ENCODE data around the gene MFSD11. TPM values are rescaled to one million over a fixed set of nuclear protein-coding genes. Genes with fewer than 3 reads are reported as not detected.

Gene MFSD11
- total RNA-seq, 1 donor from 2014 or later: 31.1 TPM

DNA sequence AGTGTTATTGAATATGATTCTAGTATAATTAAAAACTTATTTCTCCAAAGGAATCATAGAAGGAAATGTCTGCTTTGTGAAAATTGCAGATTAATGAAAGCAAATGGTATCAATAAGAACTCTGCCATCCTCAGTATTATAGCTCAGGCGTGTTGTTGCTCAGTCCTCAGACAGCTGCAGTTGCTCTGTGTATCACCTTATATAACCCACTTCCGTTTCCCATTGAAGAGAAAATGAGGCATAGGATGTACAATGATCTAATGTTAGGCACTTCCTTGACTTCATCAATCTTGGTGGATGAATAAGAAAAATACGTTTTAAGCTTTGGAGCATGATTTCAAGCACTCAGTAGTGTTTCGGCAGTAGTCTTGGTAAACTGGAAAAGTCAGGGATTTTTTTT is 14.1 kb downstream of the MFSD11 start:
- H3K36me3 Mint-ChIP-seq (ENCODE audit: low read depth): peaks cover 11% of the 10 kb centered on the region
- H3K27me3 Mint-ChIP-seq (ENCODE audit: low read depth): no peaks in the 10 kb centered on the region
- DNase-seq (ENCODE audit: low spot score): no peak
- no peaks in the 10 kb centered on the region for H3K4me1 Mint-ChIP-seq (ENCODE audit: low read depth)
- TF ChIP-seq, protein P1, sequence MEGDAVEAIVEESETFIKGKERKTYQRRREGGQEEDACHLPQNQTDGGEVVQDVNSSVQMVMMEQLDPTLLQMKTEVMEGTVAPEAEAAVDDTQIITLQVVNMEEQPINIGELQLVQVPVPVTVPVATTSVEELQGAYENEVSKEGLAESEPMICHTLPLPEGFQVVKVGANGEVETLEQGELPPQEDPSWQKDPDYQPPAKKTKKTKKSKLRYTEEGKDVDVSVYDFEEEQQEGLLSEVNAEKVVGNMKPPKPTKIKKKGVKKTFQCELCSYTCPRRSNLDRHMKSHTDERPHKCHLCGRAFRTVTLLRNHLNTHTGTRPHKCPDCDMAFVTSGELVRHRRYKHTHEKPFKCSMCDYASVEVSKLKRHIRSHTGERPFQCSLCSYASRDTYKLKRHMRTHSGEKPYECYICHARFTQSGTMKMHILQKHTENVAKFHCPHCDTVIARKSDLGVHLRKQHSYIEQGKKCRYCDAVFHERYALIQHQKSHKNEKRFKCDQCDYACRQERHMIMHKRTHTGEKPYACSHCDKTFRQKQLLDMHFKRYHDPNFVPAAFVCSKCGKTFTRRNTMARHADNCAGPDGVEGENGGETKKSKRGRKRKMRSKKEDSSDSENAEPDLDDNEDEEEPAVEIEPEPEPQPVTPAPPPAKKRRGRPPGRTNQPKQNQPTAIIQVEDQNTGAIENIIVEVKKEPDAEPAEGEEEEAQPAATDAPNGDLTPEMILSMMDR (IDR thresholded peaks at IDR 0.05): no peak
- H3K9me3 Mint-ChIP-seq (ENCODE audit: low read depth): no peaks in the 10 kb centered on the region
- H3K4me3 Mint-ChIP-seq (ENCODE audit: unreplicated experiment): no peak overlapping the region
- H3K27ac Mint-ChIP-seq (ENCODE audit: unreplicated experiment): no peak overlapping the region

DNA sequence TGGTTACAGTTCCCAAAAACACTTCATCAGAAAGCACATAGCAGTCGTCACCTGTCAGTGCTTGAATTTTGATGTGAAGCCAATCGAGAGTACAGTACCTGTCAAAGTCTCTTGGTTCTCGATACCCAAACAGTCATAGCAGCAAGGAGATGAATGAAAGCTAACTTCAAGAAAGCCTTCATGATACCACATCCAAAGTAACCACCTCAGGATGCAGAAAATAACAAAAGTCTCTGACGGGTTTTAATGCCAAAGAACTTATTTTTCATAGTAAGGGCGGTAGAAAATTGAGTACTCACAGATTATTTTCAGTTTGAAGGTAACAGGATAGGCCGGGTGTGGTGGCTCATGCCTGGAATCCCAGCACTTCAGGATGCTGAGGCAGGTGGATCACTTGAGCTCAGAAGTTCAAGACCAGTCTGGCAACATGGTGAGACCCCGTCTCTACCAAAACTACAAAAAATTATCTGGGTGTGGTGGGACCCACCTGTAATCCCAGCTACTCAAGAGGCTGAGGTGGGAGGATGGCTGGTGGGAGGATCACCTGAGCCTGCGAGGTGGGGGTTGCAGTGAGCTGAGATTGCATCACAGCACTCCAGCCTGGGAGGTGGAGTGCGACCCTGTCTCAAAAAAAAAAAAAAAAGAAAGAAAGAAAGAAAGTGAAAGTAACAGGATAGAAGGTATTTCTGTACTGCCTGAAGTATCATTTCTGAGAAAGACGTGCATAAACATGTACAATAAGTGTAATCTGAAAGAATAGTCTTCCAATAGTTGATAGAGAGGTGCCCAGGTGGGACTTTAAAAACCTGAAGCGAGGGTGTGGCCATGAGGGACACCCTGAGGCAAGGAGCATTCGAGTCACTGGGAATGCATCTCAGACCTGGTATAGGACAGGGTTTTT is 15.4 kb downstream of the MFSD11 start:
- no peak for DNase-seq (ENCODE audit: low spot score)
- Mint-ChIP-seq H3K4me1 (ENCODE audit: low read depth) (no peaks in the 10 kb centered on the region), H3K27ac (ENCODE audit: unreplicated experiment) (no peak overlapping the region), H3K4me3 (ENCODE audit: unreplicated experiment) (no peak overlapping the region), H3K27me3 (ENCODE audit: low read depth) (no peaks in the 10 kb centered on the region), H3K9me3 (ENCODE audit: low read depth) (no peaks in the 10 kb centered on the region), H3K36me3 (ENCODE audit: low read depth) (peaks cover 18% of the 10 kb centered on the region)
- TF ChIP-seq, protein P1 (IDR thresholded peaks at IDR 0.05): no peak

DNA sequence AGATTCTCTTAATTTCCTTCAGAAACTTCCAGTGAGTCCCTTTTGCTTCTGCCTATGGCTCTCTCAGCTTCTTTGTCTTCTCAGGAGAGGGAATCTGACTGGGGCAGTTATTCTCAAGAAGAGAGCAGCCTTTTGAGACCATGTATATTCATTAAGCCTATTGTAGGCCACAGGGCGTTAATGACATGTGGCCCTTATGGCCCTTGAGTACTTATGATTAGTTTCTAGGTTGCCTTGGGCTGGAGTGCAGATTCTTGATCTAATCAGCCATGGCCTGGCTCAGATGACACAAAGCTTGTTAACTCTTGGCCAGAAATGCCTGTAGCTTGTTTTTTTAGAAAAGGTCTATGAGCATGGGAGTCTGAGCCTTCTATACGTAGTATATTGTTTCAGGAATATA is 17.4 kb downstream of the MFSD11 start:
- H3K4me3 Mint-ChIP-seq (ENCODE audit: unreplicated experiment): no peak overlapping the region
- TF ChIP-seq, protein P1 (IDR thresholded peaks at IDR 0.05): no peak
- no peak overlapping the region for H3K27ac Mint-ChIP-seq (ENCODE audit: unreplicated experiment)
- H3K36me3 Mint-ChIP-seq (ENCODE audit: low read depth): peaks cover 21% of the 10 kb centered on the region
- no peak for DNase-seq (ENCODE audit: low spot score)
- H3K27me3 Mint-ChIP-seq (ENCODE audit: low read depth): no peaks in the 10 kb centered on the region
- no peaks in the 10 kb centered on the region for H3K4me1 Mint-ChIP-seq (ENCODE audit: low read depth)
- no peaks in the 10 kb centered on the region for H3K9me3 Mint-ChIP-seq (ENCODE audit: low read depth)

DNA sequence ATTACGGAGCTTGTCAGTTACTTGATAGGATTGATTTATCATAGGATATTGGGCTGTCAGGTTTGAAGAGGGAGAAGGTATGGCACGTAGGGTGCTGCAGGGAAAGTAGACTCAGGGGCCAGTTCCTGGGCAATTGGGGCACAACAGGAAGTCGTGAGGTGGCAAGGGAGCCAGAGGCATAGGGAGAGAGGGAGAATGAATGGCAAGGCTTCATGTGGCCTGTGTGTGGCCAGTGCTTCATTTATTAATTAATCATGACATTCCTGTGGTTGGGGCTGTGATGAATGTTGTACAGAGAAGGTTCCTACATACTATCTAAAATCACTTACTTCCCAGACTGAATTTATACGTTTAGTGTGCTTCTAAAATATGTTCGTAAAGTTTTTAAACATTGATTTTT is 19.3 kb downstream of the MFSD11 start:
- TF ChIP-seq, protein P1 (IDR thresholded peaks at IDR 0.05): no peak
- no peak overlapping the region for H3K27ac Mint-ChIP-seq (ENCODE audit: unreplicated experiment)
- H3K4me1 Mint-ChIP-seq (ENCODE audit: low read depth): no peaks in the 10 kb centered on the region
- H3K4me3 Mint-ChIP-seq (ENCODE audit: unreplicated experiment): no peak overlapping the region
- H3K9me3 Mint-ChIP-seq (ENCODE audit: low read depth): no peaks in the 10 kb centered on the region
- H3K36me3 Mint-ChIP-seq (ENCODE audit: low read depth): peaks cover 22% of the 10 kb centered on the region
- no peaks in the 10 kb centered on the region for H3K27me3 Mint-ChIP-seq (ENCODE audit: low read depth)
- no peak for DNase-seq (ENCODE audit: low spot score)

DNA sequence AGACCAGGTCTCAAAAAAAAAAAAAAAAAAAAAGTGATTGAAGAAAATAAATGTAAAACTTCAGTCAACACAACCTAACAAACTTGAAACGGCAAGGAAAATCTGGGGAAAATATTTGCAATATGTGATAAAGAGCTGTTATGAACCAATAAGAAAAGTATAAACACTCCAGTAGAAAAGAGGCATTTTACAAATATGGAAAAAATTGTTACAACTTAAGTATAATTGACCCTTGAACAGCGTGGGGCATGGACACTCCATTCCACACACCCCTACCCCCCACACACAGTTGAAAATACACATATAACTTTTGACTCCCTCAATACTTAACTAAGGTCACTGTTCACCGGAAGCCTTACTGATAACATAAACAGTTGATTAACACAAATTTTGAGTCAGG is 20.7 kb downstream of the MFSD11 start:
- Mint-ChIP-seq H3K4me3 (ENCODE audit: unreplicated experiment) (no peak overlapping the region), H3K27ac (ENCODE audit: unreplicated experiment) (no peak overlapping the region), H3K27me3 (ENCODE audit: low read depth) (no peaks in the 10 kb centered on the region), H3K4me1 (ENCODE audit: low read depth) (no peaks in the 10 kb centered on the region), H3K36me3 (ENCODE audit: low read depth) (peaks cover 20% of the 10 kb centered on the region), H3K9me3 (ENCODE audit: low read depth) (no peaks in the 10 kb centered on the region)
- DNase-seq (ENCODE audit: low spot score): no peak
- TF ChIP-seq, protein P1 (IDR thresholded peaks at IDR 0.05): no peak
